Left renal pelvis (tissue), 4 donors: ENCODE measurements around the gene IL17RE. TPM values are rescaled to one million over a fixed set of nuclear protein-coding genes. Genes with fewer than 3 reads are reported as not detected.
"Not testable (repeated sequence)": the region's sequence is repeated elsewhere in the genome, so short reads cannot be mapped to it uniquely, and the experiment has no call there.

Experiments
- DNase-seq, 4 donors: peaks; one replicate each; pipeline ENCODE4 v3.0.0-alpha.2; 2013; ENCODE audit warnings: low read depth in 4 of 4, low spot score in 3 of 4
- polyA plus RNA-seq, 4 donors: library from polyadenylated mRNA; unstranded; fragments of 120-200 nt; gene quantifications; one replicate each; pipeline ENCODE4 v1.2.1, GENCODE V29; 2013; ENCODE audit not compliant: insufficient read length in 4 of 4

Gene IL17RE
- polyA plus RNA-seq, 4 donors = 1.8 to 20.1 (median 14.7) TPM

DNA sequence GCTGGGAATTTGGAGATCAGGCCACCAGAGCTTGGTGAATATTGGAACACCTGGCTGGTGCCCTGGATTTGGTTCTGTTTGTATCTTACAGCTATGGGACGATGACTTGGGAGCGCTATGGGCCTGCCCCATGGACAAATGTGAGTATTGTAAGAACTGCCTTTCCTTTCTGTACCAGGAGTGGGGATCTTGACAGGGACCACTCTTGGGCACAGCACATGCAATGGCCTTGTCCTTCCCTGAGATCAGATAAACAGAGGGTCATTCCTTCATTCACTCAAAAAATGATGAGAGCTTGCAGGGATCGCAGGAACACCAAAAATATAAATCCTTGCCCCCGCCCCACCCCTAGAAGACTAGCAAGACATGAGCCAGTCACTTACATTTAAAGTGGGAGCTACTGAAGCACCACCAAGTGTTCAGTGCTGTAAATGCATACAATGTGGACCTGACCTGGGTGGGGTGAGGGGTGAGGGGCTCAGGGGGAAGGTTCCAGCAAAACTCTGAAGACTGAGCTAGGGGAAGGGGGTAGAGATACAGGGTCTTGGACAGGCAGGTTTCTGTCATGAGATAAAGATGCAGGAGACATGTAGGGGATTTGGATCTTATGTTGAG is 28.3 kb downstream of the IL17RE start:
- no peak for DNase-seq

DNA sequence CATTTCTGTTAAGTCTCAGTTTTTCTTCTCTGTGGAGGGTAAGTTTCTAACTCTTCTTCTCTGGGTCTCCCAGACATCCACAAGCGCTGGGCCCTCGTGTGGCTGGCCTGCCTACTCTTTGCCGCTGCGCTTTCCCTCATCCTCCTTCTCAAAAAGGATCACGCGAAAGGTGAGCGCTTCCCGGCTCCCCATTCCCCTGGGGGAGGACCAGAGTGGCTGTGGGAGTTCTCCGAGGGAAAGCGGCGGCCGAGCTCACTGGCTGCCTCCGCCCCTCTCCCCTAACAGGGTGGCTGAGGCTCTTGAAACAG is 29.8 kb downstream of the IL17RE start:
- no peak for DNase-seq

DNA sequence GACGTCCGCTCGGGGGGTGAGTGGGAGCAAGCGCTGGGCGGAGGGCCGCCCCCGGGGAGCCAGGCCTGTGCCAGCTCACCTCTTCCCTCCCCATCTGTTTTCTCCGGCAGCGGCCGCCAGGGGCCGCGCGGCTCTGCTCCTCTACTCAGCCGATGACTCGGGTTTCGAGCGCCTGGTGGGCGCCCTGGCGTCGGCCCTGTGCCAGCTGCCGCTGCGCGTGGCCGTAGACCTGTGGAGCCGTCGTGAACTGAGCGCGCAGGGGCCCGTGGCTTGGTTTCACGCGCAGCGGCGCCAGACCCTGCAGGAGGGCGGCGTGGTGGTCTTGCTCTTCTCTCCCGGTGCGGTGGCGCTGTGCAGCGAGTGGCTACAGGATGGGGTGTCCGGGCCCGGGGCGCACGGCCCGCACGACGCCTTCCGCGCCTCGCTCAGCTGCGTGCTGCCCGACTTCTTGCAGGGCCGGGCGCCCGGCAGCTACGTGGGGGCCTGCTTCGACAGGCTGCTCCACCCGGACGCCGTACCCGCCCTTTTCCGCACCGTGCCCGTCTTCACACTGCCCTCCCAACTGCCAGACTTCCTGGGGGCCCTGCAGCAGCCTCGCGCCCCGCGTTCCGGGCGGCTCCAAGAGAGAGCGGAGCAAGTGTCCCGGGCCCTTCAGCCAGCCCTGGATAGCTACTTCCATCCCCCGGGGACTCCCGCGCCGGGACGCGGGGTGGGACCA is 30.4 kb downstream of the IL17RE start:
- peak in 1 of 4 donors; percentile 60 for DNase-seq

DNA sequence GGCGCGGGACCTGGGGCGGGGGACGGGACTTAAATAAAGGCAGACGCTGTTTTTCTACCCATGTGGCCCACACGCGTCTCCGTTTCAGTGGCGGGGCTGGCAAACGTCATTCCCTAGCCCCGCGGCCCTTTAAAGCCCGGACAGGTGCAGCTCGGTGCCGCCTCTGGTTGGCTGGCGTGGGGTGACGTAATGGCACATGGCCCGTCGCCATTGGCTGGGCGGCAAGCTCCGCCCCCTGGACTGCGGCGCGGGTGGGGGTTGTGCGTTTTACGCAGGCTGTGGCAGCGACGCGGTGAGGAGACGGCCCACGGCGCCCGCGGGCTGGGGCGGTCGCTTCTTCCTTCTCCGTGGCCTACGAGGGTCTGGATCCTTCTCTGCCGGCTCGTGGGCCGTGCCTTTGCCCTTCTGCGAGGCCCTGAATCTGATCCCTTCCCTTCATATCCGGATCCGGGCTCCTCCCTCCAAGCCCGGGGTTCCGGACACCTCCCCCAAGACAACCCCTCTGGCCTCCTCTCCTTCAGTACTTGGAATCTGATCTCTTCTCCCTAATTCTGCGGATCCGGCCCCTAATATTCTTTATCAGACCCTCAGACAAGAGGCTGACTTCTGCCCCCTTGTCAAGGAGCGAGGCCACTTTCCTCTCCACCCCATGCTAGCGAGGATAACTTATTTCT is 31.1 kb downstream of the IL17RE start, which contains the start of gene CRELD1:
TSS of gene CRELD1 (plus strand) at position 274 of the 674 bp plus-strand sequence. CDS start 605 bp downstream, outside the sequence.
- peak in 3 of 4 donors; percentile 84 to 87 (median 87) for DNase-seq

DNA sequence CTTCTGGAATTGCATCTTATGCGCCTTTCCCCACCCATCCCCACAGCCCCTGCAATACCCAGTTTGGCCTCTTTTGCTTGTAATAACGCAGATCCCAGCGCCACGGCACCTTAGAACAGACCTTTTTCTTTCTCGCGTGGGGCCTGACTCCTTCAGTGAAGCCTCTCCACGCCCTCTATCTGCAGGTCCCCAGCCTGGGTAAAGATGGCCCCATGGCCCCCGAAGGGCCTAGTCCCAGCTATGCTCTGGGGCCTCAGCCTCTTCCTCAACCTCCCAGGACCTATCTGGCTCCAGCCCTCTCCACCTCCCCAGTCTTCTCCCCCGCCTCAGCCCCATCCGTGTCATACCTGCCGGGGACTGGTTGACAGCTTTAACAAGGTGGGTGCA is 31.6 kb downstream of the IL17RE start:
- DNase-seq = peak in 1 of 4 donors; percentile 18

DNA sequence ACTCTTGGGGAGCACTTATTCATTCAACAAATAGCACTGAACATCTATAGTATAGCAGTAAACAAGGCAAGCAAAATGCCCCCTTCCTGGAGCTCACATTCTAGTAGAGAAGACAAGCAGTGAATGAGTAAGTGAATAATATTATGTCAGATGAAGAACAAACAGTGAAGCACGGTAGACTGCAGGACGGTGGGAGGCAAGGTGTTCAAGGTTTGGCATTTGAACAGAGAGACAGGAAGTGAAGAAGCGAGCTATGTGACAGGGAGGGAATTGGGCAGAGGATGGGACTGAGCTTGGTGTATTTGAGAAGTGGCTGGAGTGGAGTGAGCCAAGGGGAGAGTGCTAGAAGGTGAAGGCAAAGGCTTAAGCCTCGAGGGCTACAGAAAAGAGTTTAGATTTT is 32.3 kb downstream of the IL17RE start:
- no peak for DNase-seq

DNA sequence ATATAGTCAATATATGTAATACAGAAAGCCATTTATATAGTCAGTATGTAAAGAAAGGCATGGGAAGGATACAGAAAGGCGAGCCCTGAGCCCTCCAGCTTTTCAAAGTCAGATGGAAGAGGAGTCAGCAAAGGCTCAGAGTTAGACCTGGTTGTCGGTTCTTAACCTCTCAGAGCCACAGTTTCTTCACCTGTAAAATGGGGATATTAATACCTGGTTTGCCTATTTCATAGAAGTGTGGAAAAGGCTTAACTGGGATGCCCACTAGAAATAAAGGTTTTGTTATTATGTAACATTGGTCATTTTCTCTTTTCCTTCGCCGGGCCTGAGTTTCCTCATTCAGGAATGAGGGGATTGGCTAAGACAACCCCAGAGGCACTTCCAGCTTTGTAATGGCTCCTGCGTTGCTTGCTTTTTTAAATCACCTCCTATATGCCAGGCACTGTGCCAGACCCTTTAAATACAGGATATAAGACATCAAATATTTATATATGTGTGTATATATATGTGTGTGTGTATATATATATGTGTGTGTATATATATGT is 33.4 kb downstream of the IL17RE start:
- no peak for DNase-seq

DNA sequence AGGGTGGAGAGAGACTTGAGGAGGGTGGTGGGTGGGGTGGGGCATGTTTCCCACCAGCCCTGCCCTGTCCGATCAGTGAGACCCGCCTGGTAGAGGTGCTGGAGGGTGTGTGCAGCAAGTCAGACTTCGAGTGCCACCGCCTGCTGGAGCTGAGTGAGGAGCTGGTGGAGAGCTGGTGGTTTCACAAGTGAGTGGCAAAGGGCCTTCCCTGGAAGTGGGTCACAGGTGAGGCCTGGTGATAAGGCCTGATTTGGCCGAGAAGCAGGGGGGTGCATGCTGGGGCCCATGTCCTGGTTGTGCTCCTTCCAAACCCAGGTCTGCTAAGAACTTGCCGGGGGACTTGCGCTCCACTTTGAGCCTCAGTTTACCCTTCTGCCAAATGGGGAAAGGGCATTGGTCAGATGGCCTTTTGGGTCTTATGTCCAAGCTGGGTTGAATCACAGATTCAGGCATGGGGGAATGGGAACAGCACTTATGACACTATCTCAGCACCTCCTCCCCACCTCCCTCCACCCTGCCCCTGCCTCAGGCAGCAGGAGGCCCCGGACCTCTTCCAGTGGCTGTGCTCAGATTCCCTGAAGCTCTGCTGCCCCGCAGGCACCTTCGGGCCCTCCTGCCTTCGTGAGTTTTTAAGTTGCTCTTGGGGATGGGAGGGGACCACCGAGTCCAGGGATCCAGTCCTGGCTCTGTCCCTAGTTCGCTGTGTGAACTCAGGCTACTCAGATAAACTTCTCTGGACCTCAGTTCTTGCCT is 35.0 kb downstream of the IL17RE start:
- DNase-seq = no peak

DNA sequence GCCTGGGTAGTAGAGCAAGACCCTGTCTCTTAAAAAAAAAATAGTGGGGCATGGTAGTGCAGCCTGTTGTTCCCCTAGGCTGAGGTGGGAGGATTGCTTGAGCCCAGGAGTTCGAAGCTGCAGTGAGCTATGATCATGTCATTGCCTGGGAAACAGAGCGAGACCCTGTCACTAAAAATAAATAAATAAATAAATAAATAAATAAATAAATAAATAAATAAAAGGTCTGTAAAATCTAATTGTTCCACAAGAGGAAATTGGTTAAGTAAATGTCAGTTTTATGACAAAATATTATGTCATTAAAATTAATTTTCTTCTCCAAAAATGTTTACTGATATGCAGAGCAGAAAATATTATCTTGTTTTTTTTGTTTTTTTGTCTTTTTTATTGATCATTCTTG is 36.3 kb downstream of the IL17RE start:
- no peak for DNase-seq

DNA sequence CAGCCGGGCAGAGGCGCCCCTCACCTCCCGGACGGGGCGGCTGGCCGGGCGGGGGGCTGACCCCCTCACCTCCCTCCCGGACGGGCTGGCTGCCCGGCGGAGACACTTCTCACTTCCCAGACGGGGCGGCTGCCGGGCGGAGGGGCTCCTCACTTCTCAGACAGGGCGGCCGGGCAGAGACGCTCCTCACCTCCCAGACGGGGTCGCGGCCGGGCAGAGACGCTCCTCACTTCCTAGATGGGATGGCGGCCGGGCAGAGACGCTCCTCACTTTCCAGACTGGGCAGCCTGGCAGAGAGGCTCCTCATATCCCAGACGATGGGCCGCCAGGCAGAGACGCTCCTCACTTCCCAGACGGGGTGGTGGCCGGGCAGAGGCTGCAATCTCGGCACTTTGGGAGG is 37.3 kb downstream of the IL17RE start:
- DNase-seq = not testable (repeated sequence)

DNA sequence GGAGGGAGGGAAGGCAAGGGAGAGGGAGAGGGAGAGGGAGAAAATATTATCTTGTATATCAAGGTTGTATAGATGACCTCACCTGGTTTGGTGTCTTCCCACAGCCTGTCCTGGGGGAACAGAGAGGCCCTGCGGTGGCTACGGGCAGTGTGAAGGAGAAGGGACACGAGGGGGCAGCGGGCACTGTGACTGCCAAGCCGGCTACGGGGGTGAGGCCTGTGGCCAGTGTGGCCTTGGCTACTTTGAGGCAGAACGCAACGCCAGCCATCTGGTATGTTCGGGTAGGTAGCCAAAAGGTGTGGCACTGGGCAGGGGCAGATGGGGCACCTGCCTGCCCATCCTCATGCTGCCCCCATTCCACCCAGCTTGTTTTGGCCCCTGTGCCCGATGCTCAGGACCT is 38.1 kb downstream of the IL17RE start:
- DNase-seq = no peak

DNA sequence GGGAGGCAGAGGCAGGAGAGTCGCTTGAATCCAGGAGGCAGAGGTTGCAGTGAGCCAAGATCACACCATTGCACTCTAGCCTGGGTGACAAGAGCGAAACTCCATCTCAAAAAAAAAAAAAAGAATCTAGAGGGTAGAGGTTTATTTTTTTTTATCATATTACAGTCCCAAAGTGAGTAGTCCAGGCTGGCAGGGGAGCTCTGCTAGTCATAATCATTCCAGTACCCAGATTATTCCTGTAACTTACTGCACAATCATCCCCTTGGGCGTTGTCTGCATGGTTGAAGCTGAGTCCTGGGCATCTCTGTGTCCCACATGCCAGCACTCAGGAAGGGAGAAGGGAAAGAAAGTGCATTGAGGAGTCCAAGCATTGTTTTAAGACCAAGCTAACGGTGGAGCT is 39.5 kb downstream of the IL17RE start:
- DNase-seq = no peak

DNA sequence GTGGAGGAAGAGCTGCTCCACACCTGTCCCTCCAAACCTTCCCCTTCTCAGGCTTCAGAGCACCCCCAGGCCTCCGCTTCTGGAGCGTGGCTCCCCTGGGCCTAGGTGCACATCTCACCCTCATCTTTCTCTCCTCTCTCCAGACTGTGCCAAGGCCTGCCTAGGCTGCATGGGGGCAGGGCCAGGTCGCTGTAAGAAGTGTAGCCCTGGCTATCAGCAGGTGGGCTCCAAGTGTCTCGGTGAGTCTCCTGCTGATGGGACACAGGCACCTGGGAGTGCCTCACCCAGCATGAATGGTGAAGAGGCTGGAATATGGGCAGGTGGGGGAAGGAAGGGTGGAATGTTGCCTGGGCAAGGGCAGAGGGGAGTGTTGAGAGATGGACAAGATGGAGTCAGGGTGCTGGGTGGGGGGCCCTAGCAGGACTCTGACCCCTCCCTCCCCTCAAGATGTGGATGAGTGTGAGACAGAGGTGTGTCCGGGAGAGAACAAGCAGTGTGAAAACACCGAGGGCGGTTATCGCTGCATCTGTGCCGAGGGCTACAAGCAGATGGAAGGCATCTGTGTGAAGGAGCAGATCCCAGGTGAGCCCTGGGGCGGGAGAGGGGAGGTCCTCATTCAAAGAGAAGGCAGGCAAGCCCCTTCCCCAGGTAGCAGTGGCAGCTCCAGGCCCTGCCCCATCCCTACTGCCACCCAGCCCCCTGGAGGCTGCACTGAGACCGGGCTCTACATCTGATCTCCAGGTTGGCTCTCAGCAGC is 40.5 kb downstream of the IL17RE start:
- no peak for DNase-seq

DNA sequence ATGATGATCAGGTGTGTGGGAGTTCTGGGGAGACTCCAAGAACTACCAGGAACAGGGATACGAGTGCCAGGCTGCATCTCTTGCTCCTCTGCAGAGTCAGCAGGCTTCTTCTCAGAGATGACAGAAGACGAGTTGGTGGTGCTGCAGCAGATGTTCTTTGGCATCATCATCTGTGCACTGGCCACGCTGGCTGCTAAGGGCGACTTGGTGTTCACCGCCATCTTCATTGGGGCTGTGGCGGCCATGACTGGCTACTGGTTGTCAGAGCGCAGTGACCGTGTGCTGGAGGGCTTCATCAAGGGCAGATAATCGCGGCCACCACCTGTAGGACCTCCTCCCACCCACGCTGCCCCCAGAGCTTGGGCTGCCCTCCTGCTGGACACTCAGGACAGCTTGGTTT is 41.6 kb downstream of the IL17RE start:
- DNase-seq = no peak

DNA sequence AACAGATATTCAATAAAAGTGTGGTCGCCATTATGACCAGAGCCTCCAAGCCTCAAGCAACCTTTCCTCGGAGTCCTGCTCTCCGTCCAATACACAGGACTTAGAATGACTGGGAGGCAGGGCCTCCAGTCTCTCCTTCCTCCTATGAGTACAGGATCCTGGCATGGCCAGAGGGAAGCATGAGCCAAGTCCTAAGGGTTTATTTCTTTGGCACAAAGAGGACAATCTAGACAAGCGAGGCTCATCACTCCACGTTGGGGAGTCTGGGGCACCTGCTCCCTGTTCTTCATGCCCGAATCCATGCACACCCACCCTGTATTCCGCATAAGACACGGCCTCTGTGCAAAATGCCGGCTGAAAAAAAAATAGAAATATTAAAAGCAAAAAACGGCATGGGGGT is 42.7 kb downstream of the IL17RE start:
- DNase-seq = no peak

DNA sequence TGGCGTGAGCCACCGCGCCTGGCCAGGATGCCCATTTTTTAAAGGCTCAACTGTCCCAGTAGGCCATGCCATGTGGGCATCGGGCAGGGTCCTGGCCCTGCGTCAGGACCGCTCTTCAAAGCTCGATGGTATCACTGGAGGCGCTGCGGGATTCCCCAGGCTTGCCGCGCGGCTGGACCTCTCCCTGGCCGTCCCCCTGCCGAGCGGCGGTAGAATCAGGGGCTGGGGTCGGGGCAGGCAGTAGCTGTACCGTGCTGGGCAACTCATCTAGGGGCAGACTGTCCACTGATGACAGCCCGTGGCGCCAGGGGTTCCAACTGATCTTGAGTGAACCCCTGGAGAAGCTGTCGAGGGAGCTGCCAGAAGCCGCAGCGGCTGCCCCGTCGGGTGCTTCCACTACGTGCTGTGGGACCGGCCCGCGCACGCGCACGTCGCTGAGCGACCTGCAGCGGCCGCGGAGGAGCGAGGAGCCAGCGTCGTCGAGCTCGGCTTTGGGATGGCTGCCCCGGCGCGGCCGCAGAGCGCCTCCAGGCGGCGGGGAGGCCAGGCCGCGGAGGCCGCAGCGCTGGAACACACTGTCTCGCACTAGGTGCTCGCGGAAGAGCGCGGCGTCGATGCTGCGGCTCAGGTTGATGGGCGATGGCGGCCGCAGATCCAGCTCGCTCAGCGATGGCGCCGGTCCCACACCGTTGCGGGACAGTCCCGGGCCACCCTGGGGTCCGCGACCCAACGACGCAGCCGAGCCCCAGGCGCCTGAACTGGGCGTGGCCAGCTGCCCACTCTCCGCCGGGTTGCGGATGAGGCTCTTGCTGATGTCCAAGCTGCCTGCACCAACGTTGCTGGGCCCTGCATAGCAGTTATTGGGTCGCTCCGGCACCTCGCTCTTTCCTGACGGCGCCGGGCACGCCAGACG is 43.7 kb downstream of the IL17RE start:
- DNase-seq = peak; percentile 67 to 77 (median 74)

DNA sequence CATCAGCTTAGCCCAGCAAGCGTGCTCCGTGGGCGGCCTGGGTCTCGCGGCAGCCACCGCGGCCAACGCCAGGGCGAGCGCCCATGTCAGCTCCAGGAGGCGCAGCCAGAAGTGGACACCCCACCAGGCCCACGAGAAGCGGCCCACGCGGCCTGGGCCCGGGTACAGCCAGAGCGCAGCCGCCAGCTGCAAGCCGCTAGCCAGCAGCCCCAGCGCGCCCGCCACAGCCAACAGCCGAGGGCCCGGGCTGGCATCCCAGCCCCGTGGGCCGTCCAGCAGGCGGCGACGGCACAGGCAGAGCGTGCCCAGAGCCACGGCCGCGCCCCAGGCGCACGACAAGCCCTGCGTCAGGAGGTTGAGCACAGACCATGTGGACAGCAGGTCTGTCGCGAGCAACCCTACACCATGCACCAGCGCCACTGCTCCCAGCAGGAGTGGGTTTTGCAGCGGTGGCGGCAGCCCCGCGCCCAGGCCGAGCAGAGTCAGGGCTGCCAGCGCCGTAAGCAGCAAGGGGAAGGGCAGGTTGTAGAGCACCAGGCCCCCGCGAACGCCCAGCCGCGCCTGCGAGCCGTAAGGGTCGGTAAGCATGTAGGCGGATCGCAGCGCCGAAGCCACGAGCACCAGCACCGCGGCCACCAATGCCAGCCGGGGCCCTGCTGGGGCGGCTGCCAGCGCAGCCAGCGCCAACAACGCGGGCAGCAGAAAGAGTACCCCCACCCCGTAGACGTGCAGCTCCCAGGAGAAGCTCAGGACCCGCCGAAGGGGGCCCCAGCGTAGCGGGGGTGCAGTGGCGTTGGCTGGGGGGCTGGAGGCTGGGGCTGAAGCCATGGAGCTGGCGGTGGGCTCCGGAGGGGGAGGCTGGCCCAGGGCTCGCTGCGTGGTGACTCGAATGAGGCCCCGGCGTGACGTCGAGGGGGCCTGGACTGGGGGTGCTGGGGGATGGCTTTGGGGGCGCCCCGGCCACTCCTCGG is 44.7 kb downstream of the IL17RE start:
- peak in 3 of 4 donors; percentile 12 to 44 (median 37) for DNase-seq

DNA sequence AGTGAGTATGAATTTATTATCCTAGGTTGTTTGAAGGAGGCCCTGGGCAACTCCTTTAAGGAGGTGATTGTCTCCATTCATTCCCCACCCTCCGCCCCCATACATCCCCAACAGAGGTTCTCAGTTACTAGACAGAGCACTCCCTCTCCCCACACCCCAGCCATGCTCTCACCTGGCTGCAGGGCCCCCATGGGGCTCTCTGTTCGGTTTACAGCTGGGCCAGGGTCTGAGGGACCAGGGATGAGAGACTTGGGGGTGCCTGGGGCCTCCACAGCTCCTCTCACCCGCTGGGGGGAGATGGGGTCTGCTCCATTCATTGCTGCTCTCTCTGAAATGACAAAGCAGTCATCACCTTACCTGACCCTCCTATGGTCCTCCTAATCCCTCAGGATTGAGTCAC is 45.9 kb downstream of the IL17RE start:
- DNase-seq = no peak
